Prostate gland (tissue), 2 donors: ENCODE results near the gene TAS2R41. TPM values are rescaled to one million over a fixed set of nuclear protein-coding genes. Genes with fewer than 3 reads are reported as not detected.

Experiments
- DNase-seq: peaks from one replicate; pipeline ENCODE4 v3.0.0-alpha.2; 2019; ENCODE audit warnings: low spot score
- H3K27ac ChIP-seq, 2 donors: fragments of 200-600 bp; sonication (generic); 2 replicates each; pipeline ENCODE4 v1.5.1; 2017 to 2019
- H3K27me3 ChIP-seq: fragments of 200-600 bp; sonication (generic); replicated peaks from 2 replicates; pipeline ENCODE4 v1.5.1; 2019; ENCODE audit not compliant: insufficient read depth
- H3K36me3 ChIP-seq, 2 donors: fragments of 200-600 bp; sonication (generic); 1 replicate in 1 of 2; 2 replicates in 1 of 2; pipeline versions ENCODE4 v1.5.1 to v1.8.1; 2017 to 2019
- H3K4me1 ChIP-seq: fragments of 200-600 bp; sonication (generic); replicated peaks from 2 replicates; pipeline ENCODE4 v1.5.1; 2019
- H3K4me3 ChIP-seq, 2 donors: fragments of 200-600 bp; sonication (generic); 2 replicates each; pipeline ENCODE4 v1.5.1; 2017 to 2019
- H3K9me3 ChIP-seq: fragments of 200-600 bp; sonication (generic); 2 replicates; pipeline ENCODE4 v1.5.1; 2017
- CTCF ChIP-seq, 4 experiments: fragments of 200-600 bp in 2 of 4; fragments of 450-650 bp in 2 of 4; sonication (generic) in 2 of 4; IDR thresholded peaks; 1 replicate in 3 of 4; 2 replicates in 1 of 4; pipeline ENCODE4 v1.5.1; 2016 to 2019; ENCODE audit warnings: antibody characterized with exemption in 4 of 4, mild to moderate bottlenecking in 2 of 4, moderate library complexity in 2 of 4
- POLR2A ChIP-seq: fragments of 450-650 bp; IDR thresholded peaks from one replicate; pipeline ENCODE4 v1.6.1; 2016; ENCODE audit warnings: antibody characterized with exemption, mild to moderate bottlenecking
- POLR2AphosphoS5 ChIP-seq: sonication (generic); formaldehyde crosslinking; IDR thresholded peaks from one replicate; pipeline ENCODE4 v1.6.1; 2017; ENCODE audit warnings: antibody characterized with exemption
- WGBS: methylation state at CpG from one replicate; pipeline ENCODE4 v1.1.5; 2018; 5-methylcytosine and 5-hydroxymethylcytosine counted together
- intact Hi-C: fragments of 100-400 bp; cut with DNase I; formaldehyde crosslinking; loops from one replicate; pipeline ENCODE4 v1.14.2; 2022
- total RNA-seq, 2 donors: library from RNA; depleted of rRNA; stranded (reverse); fragments of >200 nt; gene quantifications; one replicate each; pipeline ENCODE4 v1.1.0, GENCODE V29; 2016

TAS2R41 gene
- total RNA-seq, 2 donors from 2014 or later = 2.7 TPM; not detected in 1

GRCh38 chr7:143507094-143507518, 29.4 kb downstream of the TAS2R41 start:
- DNase-seq = no peak
- H3K4me3 ChIP-seq = no peak overlapping the region

GRCh38 chr7:143507534-143508055, 29.9 kb downstream of the TAS2R41 start:
- intact Hi-C loops = no loop called here
- no peak overlapping the region for H3K4me3 ChIP-seq
- no peak overlapping the region for H3K27ac ChIP-seq
- H3K9me3 ChIP-seq = no peaks in the 10 kb centered on the region
- H3K36me3 ChIP-seq = no peaks in the 10 kb centered on the region
- no peak for DNase-seq
- 88% methylated on average over 5 of the region's 5 CpGs for WGBS
- no peaks in the 10 kb centered on the region for H3K4me1 ChIP-seq
- TF ChIP-seq CTCF (IDR thresholded peaks at IDR 0.05) = no peak
- H3K27me3 ChIP-seq = no peaks in the 10 kb centered on the region

More at GRCh38 chr7:143507094-143507518, 29.4 kb downstream of the TAS2R41 start:
- Histone ChIP-seq H3K27me3 (no peaks in the 10 kb centered on the region), H3K4me1 (no peaks in the 10 kb centered on the region), H3K27ac (no peak overlapping the region), H3K9me3 (no peaks in the 10 kb centered on the region), H3K36me3 (no peaks in the 10 kb centered on the region)
- WGBS = 52% methylated on average over 3 of the region's 3 CpGs
- intact Hi-C loops = no loop called here
- TF ChIP-seq POLR2A = no peak
- no peak for TF ChIP-seq POLR2AphosphoS5
- no peak for TF ChIP-seq CTCF (IDR thresholded peaks at IDR 0.05)

GRCh38 chr7:143510854-143511592, 33.4 kb downstream of the TAS2R41 start:
- WGBS = 68% methylated on average over 65 of the region's 65 CpGs
- intact Hi-C loops = no loop called here
- no peak for DNase-seq
- TF ChIP-seq POLR2AphosphoS5 (no peak), POLR2A (no peak), CTCF (IDR thresholded peaks at IDR 0.05) (no peak)
- no peak overlapping the region for H3K4me3 ChIP-seq
- H3K36me3 ChIP-seq = no peaks in the 10 kb centered on the region
- H3K9me3 ChIP-seq = no peaks in the 10 kb centered on the region
- H3K4me1 ChIP-seq = no peaks in the 10 kb centered on the region
- no peaks in the 10 kb centered on the region for H3K27me3 ChIP-seq
- H3K27ac ChIP-seq = no peak overlapping the region

GRCh38 chr7:143511593-143512047, 33.9 kb downstream of the TAS2R41 start:
- Histone ChIP-seq H3K4me1 (no peaks in the 10 kb centered on the region), H3K9me3 (no peaks in the 10 kb centered on the region), H3K27me3 (no peaks in the 10 kb centered on the region), H3K36me3 (no peaks in the 10 kb centered on the region), H3K4me3 (no peak overlapping the region), H3K27ac (no peak overlapping the region)
- no peak for TF ChIP-seq POLR2AphosphoS5
- TF ChIP-seq POLR2A = no peak
- TF ChIP-seq CTCF (IDR thresholded peaks at IDR 0.05) = no peak
- DNase-seq = no peak
- WGBS = 84% methylated on average over 23 of the region's 23 CpGs
- intact Hi-C loops = no loop called here
